ENCODE measurements around the gene CRYBG2.
"Not testable (repeated sequence)": the region's sequence is repeated elsewhere in the genome, so short reads cannot be mapped to it uniquely, and the experiment has no call there.

The CRYBG2 gene

GRCh38 chr1:26353976-26354820 is at the start of gene CRYBG2:
TSS of gene CRYBG2 (minus strand) at chr1:26354130. CDS start at chr1:26346657, 7,473 bp downstream.
- no peak for DNase-seq (ENCODE audit: low read depth in 2 of 2)

DNA sequence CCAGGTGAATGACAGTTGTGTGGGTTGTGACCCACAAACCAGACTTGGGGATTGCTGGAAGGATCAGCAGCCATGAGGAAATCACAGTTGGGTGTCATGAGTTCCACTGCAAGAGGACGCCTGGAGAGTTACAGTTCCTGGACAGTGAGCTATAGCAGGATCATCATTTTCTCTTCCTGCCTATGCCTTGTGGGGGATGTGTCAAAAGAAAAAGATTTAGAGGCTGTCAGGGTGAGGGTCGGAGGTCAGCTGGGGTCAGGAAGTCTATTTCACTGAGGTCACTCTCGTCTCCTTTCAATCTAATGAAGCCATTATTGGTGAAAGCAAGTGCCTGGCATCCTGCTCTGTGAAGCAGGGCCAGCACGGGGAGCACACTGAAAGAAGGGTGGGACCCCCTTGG is 49.7 kb upstream of the CRYBG2 start:
- DNase-seq (ENCODE audit: low read depth in 2 of 2), result no peak

- no peak for DNase-seq (ENCODE audit: low read depth in 2 of 2)
Measured at GRCh38 chr1:26401891-26402290, 48.0 kb upstream of the CRYBG2 start.

- no peak for DNase-seq (ENCODE audit: low read depth in 2 of 2)
Measured at GRCh38 chr1:26399034-26399433, 45.1 kb upstream of the CRYBG2 start.

DNA sequence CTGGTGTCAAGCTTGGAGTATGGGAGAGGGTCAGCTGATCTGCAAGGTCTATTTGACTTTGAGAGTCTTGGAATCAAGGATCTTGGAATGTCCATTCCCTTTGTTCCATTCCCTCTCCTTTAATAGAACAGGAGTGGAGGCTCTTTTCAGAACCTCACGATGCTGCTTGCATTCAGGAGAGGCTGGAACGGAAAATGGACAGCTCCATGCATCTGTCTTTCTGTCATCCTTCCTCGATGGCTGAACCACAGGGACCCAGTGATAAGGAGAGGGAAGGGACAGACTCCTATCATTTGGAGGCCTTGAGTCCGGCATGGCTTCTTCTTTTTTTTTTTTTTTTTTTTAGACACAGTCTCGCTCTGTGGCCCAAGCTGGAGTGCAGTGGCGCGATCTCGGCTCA is 41.8 kb upstream of the CRYBG2 start:
- DNase-seq (ENCODE audit: low read depth in 2 of 2), result no peak

DNA sequence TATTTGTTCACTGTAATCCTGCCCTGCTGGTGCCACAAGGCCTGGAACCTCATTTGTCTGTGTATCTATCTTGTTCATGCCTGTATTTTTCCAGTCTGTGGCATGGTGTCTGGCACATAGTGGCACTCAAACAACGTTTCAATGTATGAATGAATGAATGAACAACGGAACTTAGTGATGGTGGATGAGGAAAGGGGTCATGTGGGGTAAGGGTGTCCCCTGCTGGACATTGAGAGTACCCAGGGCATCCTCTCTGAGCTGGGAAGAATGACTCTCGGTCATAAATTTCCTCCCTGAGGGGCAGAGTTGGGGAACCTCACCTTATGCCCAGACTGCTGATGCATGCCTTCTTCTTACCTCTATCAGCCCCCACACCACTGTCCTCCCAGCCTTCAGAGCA is 37.5 kb upstream of the CRYBG2 start:
- DNase-seq (ENCODE audit: low read depth in 2 of 2), result peak in 1 of 2 donors; percentile 19

DNA sequence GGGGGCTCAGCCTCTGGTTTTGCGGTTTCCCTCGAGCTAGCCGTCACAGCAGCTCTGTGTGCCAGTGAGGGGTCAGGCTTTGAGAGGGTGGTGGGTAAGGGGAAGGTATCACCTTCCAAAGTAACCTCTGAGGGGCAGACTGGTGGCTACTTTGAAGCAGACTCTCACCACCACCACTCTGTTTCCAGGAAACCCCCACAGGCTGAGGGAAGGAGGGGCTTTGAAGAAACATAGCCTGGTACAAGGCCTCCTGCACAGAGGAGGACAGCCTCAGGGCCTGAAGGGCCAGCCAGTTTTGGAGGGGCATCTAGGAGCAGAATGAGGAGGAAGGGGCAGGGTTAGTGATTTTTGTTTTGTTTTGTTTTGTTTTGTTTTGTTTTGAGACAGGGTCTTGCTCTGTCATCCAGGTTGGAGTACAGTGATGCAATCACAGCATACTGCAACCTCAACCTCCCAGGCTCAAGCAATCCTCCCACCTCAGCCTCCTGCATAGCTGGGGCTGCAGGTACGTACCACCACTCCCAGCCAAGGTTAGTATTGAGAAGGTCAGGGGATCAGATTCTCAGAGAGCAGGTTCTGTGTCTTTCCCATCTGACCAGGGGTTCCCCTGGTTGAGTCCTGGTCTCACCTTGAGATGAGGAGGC is 35.8 kb upstream of the CRYBG2 start:
- DNase-seq (ENCODE audit: low read depth in 2 of 2), result no peak

DNA sequence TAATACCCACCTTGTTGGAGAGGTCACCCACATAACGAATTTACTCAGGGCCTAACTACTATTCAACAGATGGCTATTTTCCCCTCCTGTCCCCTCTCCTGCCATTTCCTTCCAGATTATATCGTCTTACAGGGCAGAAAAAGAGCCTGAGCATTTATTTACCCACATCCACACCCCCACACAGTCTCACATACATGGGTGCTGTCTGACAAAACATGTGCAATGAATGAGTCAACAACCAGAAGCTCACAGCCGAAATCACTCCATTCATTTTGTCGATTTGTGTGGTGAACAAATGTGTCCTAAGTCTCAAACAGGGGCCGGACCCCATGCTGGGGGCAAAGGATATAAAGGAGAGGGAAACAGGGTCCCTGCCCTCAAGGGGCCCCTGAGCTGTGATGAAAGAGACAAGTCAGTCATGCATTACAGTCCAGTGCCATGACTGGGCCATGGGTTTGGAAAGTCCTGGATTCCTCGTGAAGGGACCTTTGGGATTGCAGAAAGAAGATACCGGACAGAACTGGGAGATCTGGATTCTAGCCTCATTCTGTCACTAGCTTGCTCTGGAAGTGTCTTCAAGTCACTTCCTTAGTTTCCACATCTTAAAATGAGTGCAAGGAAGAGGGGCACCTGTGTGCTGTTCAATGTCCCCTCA is 35.0 kb upstream of the CRYBG2 start:
- DNase-seq (ENCODE audit: low read depth in 2 of 2), result no peak

- no peak for DNase-seq (ENCODE audit: low read depth in 2 of 2)
Measured at GRCh38 chr1:26387447-26387846, 33.5 kb upstream of the CRYBG2 start.

GRCh38 chr1:26385063-26385462 is 31.1 kb upstream of the CRYBG2 start:
- DNase-seq (ENCODE audit: low read depth in 2 of 2), result not testable (repeated sequence)

- no peak for DNase-seq (ENCODE audit: low read depth in 2 of 2)
Measured at GRCh38 chr1:26384076-26384475, 30.1 kb upstream of the CRYBG2 start.

- DNase-seq (ENCODE audit: low read depth in 2 of 2), result no peak
Measured at GRCh38 chr1:26378879-26379251, 24.9 kb upstream of the CRYBG2 start.

DNA sequence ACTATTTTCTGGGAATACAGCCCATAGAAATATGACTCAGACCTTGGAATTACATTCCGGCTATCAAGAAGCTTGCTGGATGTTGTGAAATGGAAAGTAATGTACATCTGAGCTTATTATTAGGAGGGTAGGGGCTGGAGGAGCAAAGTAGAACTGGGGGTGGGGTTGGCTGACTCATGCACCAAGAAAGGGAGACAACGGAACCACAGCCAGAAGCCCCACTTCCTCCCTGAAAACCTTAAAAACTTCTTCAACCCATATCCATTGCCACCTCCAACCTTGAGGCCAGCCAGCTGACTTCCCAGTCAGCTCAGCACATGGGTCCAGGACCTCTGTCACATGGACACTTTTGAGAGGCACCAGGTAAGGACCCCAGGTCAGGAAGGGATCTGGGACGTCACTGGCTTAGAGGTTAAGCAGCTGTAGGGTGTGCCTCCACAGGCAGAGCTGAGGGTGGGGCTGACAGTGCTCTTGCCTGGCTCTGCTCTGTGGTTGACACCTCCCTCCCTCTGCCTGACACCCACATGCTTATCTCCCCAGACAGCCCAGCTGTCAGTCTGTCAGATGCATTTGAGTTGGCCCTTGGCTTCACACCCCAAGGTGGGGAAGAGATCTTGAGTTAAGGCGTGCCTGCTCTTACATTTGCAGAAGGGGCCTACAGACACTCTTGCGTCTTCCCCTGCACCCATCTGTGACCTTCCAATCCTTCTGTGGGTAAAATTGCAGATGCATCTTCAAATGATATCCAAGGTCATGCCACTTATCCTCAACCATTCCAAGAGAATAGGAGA is 24.4 kb upstream of the CRYBG2 start:
- DNase-seq (ENCODE audit: low read depth in 2 of 2), result peak; percentile 79 to 80

- no peak for DNase-seq (ENCODE audit: low read depth in 2 of 2)
Measured at GRCh38 chr1:26376050-26376449, 22.1 kb upstream of the CRYBG2 start.

DNA sequence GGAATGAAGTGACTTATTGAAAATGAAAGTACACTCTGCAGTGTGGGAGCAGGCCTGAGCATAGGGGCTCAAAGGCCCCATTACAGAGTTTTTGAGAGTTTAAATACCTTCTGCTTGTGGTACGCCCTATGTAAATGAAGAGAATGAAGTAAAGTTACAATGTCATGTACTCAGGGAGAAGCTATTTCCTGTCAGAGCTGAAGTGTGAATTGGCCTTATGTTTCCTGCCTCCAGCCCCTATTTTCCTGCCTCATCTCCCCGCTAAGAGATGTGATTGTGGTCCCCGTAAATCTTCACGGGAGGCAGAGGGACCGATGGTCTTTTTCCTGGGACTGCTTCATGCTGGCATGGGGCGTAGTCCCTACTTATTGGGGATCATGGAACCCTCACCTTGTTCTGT is 21.2 kb upstream of the CRYBG2 start:
- DNase-seq (ENCODE audit: low read depth in 2 of 2), result no peak

- not testable (repeated sequence) for DNase-seq (ENCODE audit: low read depth in 2 of 2)
Measured at GRCh38 chr1:26374361-26374760, 20.4 kb upstream of the CRYBG2 start.

DNA sequence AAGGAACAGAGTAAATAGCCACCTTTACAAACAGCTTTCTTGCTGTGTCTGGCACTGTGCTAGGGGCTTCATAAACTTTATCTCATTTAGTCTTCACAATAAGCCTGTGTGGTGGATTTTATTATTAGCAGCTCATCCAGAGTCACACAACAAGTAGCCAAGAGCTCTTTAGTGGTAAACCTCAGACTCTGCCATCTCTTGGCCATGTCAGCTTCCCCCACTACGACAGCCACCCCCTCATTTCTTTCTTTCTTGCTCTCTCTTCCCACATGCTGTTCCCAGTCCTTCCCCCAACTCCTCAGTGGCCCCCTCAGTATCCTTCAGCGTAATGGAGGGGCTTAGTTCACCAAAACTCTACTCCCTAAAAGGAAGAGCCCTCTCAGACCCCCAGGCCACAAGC is 19.9 kb upstream of the CRYBG2 start:
- no peak for DNase-seq (ENCODE audit: low read depth in 2 of 2)

DNA sequence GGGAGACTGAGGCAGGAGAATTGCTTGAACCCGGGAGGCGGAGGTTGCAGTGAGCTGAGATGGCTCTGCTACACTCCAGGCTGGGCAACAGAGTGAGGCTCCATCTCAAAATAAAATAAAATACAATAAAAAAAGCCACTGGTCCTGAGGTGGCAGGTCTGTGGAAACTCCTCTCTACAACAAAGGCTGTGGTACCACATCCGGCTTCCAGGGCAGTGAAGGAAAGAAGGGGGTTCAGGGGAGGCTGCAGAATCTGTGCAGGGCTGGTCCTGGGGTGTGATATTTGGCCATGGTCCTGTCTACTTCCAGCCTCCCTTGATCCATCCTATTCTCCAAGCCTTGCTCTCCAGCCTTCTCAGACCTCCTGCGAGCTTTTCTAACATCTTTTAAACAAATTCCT is 19.4 kb upstream of the CRYBG2 start:
- DNase-seq (ENCODE audit: low read depth in 2 of 2), result peak in 1 of 2 donors; percentile 23

DNA sequence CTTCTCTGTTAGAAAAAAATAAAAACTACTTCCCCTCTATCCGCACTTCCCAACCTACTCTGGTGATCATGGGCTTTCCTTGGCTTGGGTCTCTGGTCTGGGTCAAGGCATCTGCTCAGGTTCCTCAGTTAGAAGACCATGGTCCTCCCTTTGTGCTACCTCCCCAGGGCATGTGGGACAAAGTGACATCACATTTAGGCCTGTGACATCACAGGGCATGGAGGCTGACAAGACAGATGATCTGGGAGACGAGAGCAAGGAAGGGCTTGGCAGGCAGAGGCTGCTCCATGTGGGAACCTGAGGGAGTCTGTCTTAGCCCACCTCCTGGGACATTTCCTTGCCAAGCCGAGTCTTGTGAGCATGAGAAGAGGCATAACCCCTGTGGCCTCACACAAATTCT is 18.7 kb upstream of the CRYBG2 start, which contains the start of gene ZNF683:
Gene ZNF683, minus strand, starts transcription at position 140 of the 400 bp plus-strand sequence. CDS start 4,179 bp downstream, outside the sequence.
- not testable (repeated sequence) for DNase-seq (ENCODE audit: low read depth in 2 of 2)

DNA sequence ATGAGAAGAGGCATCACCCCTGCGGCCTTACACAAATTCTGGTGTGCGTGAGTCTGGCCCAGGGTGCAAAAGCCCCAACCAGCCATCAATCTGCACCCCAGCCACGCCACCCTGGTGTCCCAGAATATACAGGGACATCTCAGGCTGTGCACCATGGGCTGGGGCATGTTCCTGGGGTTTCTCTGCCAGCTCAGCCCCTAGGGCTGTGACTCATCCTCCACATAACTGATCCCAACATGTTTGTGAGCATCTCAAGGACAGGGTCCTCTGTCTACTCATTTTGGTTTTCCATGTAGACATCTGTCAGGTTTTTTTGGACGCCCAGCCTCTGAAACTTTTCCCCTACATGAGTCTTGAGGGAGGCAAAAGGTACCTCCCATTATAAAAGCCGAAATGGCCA is 18.1 kb upstream of the CRYBG2 start:
- DNase-seq (ENCODE audit: low read depth in 2 of 2), result no peak

GRCh38 chr1:26370591-26371382 is 16.9 kb upstream of the CRYBG2 start:
- DNase-seq (ENCODE audit: low read depth in 2 of 2), result no peak
